Psoas muscle (tissue), 8 donors: Measurements from ENCODE around the gene CIDEB. TPM values are rescaled to one million over a fixed set of nuclear protein-coding genes. Genes with fewer than 3 reads are reported as not detected.
A peak's percentile ranks its signal among the peaks of the same experiment; 100 is the strongest.

ENCODE experiments used
- ATAC-seq, 4 donors: fragments of 200-7000 bp; cut with Tn5 transposase; one replicate each; pipeline ENCODE4 v1.9.1; 2020; ENCODE audit warnings: moderate library complexity in 3 of 4, mild to moderate bottlenecking in 2 of 4
- DNase-seq, 2 donors: peaks; one replicate each; pipeline ENCODE4 v3.0.0-alpha.2; 2020
- H3K27ac ChIP-seq: fragments of 200-600 bp; one replicate; pipeline ENCODE4 v1.8.0; 2022
- H3K27me3 ChIP-seq, 3 donors: fragments of 200-600 bp in 1 of 3; one replicate each; pipeline versions ENCODE4 v1.6.1 to v1.8.0; 2013 to 2022; ENCODE audit warnings: low read length in 2 of 3, mild to moderate bottlenecking in 2 of 3, moderate library complexity in 1 of 3; ENCODE audit not compliant: insufficient read depth in 3 of 3
- H3K36me3 ChIP-seq, 2 donors: fragments of 200-600 bp in 1 of 2; one replicate each; pipeline versions ENCODE4 v1.6.1 to v1.8.0; 2013 to 2022; ENCODE audit warnings: low read depth in 1 of 2, mild to moderate bottlenecking in 1 of 2, moderate library complexity in 1 of 2; ENCODE audit not compliant: insufficient read depth in 1 of 2
- H3K4me1 ChIP-seq: fragments of 200-600 bp; one replicate; pipeline ENCODE4 v1.8.0; 2022
- H3K4me3 ChIP-seq: fragments of 200-600 bp; one replicate; pipeline ENCODE4 v1.8.0; 2022; ENCODE audit warnings: mild to moderate bottlenecking
- H3K9me3 ChIP-seq: fragments of 200-600 bp; one replicate; pipeline ENCODE4 v1.8.0; 2022
- CTCF ChIP-seq: fragments of 200-600 bp; IDR thresholded peaks from one replicate; pipeline ENCODE4 v1.8.0; 2022; ENCODE audit warnings: antibody characterized with exemption
- WGBS, 3 donors: extraction: QIAGEN DNeasy Blood & Tissue Kit; methylation state at CpG; one replicate each; pipeline versions ENCODE4 v1.1.6 to v1.1.7; 2013; 5-methylcytosine and 5-hydroxymethylcytosine counted together
- intact Hi-C, 2 donors: fragments of 100-400 bp; cut with DNase I; formaldehyde crosslinking; loops; one replicate each; pipeline versions ENCODE4 v1.11.0 to v1.14.2; 2022
- polyA plus RNA-seq, 3 donors: library from polyadenylated mRNA; stranded (reverse); fragments of 200-250 nt; gene quantifications; one replicate each; pipeline ENCODE4 v1.2.3, GENCODE V29; 2013
- total RNA-seq, 4 donors: library from RNA; stranded (reverse); fragmentation: NEBNext Ultra II Directional in 2 of 4; extraction: Animal tissue kit (Norgen Biotek cat#: 25700) in 2 of 4; gene quantifications; one replicate each; pipeline versions ENCODE4 v1.2.1 to v1.2.4, GENCODE V29; 2021 to 2023
- donor health status: healthy with polysubstance abuse.
- donor health status: DM: no; HTN: no; CAD: no; lungs with moderate emphysema.
- donor health status: Bipolar disorder and iron deficiency.
- donor health status: healthy.
- donor health status: DM: yes; HTN: yes; CAD: no.
- donor health status: DM: no; HTN: no; CAD: no.
- donor health status: DM: no; HTN: no; CAD: no.
- donor health status: DM: yes; HTN: yes; CAD: no.

The CIDEB gene
- total and polyA plus RNA-seq, 7 donors = 0.95 to 2.5 (median 1.7) TPM

GRCh38 chr14:24322672-24323071, 14.9 kb upstream of the CIDEB start:
- intact Hi-C loops = no loop called here
- ATAC-seq = no peak
- no peak overlapping the region for H3K4me3 ChIP-seq
- H3K27me3 ChIP-seq = peaks cover 0 to 20% (median 7%) of the 10 kb centered on the region in 3 donors
- TF ChIP-seq CTCF = no peak
- H3K27ac ChIP-seq = no peak overlapping the region
- H3K36me3 ChIP-seq = peaks cover 0 to 13% of the 10 kb centered on the region in 2 donors
- no peaks in the 10 kb centered on the region for H3K9me3 ChIP-seq
- H3K4me1 ChIP-seq = no peaks in the 10 kb centered on the region
- WGBS, 3 donors = 55 to 66% (median 62%) methylated on average over 8 to 10 of the region's 10 CpGs
- DNase-seq = peak in 1 of 2 donors; percentile 38

- H3K27ac ChIP-seq = no peak overlapping the region
- intact Hi-C loops = no loop called here
- no peaks in the 10 kb centered on the region for H3K4me1 ChIP-seq
- peaks cover 0 to 31% (median 7%) of the 10 kb centered on the region in 3 donors for H3K27me3 ChIP-seq
- ATAC-seq (no peak), DNase-seq (no peak)
- H3K36me3 ChIP-seq = peaks cover 0 to 13% of the 10 kb centered on the region in 2 donors
- 82 to 87% (median 85%) methylated on average over 14 of the region's 14 CpGs for WGBS, 3 donors
- no peak for TF ChIP-seq CTCF
- no peaks in the 10 kb centered on the region for H3K9me3 ChIP-seq
- H3K4me3 ChIP-seq = no peak overlapping the region
Measured at GRCh38 chr14:24321212-24321975, 13.6 kb upstream of the CIDEB start.

- WGBS, 3 donors = 82 to 92% (median 89%) methylated on average over 3 of the region's 3 CpGs
- intact Hi-C loops = no loop called here
- H3K9me3 ChIP-seq = no peaks in the 10 kb centered on the region
- peaks cover 0 to 13% of the 10 kb centered on the region in 2 donors for H3K36me3 ChIP-seq
- DNase-seq (no peak), ATAC-seq (no peak)
- peaks cover 0 to 41% (median 9%) of the 10 kb centered on the region in 3 donors for H3K27me3 ChIP-seq
- no peak overlapping the region for H3K4me3 ChIP-seq
- no peaks in the 10 kb centered on the region for H3K4me1 ChIP-seq
- H3K27ac ChIP-seq = no peak overlapping the region
- no peak for TF ChIP-seq CTCF
Measured at GRCh38 chr14:24317141-24317928, 9.6 kb upstream of the CIDEB start.

GRCh38 chr14:24316597-24316950, 8.8 kb upstream of the CIDEB start:
- no peak for TF ChIP-seq CTCF
- 34 to 50% (median 43%) methylated on average over 15 to 18 of the region's 18 CpGs for WGBS, 3 donors

More at GRCh38 chr14:24316597-24316950, 8.8 kb upstream of the CIDEB start:
- peak in 2 of 4 donors; percentile 2 to 8 for ATAC-seq
- Histone ChIP-seq H3K36me3 (peaks cover 0 to 13% of the 10 kb centered on the region in 2 donors), H3K4me3 (peak overlapping the region; percentile 34), H3K27ac (peak overlapping the region; percentile 38), H3K27me3 (peaks cover 0 to 41% (median 9%) of the 10 kb centered on the region in 3 donors), H3K4me1 (no peaks in the 10 kb centered on the region), H3K9me3 (no peaks in the 10 kb centered on the region)
- no peak for DNase-seq
- intact Hi-C loops = no loop called here
